Esophagus squamous epithelium (tissue), 5 donors: ENCODE results near the gene INSR. TPM values are rescaled to one million over a fixed set of nuclear protein-coding genes. Genes with fewer than 3 reads are reported as not detected.
A peak's percentile ranks its signal among the peaks of the same experiment; 100 is the strongest.

Experiments
- DNase-seq: peaks from one replicate; lab custom pipeline; 2025; lab: John Stamatoyannopoulos, UW
- H3K27ac ChIP-seq, 4 donors: fragments of 200-600 bp; sonication (generic); one replicate each; pipeline ENCODE4 v1.5.1; 2016 to 2019; ENCODE audit warnings: mild to moderate bottlenecking in 1 of 4
- H3K27me3 ChIP-seq, 4 donors: fragments of 200-600 bp; sonication (generic); 1 replicate in 3 of 4; 2 replicates in 1 of 4; pipeline versions ENCODE4 v1.5.1 to v1.6.0; 2017 to 2021; ENCODE audit warnings: antibody characterized with exemption in 1 of 4
- H3K36me3 ChIP-seq, 3 donors: fragments of 200-600 bp; sonication (generic); one replicate each; pipeline ENCODE4 v1.5.1; 2016 to 2019
- H3K4me1 ChIP-seq, 3 donors: fragments of 200-600 bp; sonication (generic); one replicate each; pipeline ENCODE4 v1.5.1; 2017 to 2019
- H3K4me3 ChIP-seq, 4 donors: fragments of 200-600 bp; sonication (generic); 1 replicate in 3 of 4; 2 replicates in 1 of 4; pipeline ENCODE4 v1.5.1; 2016 to 2019; ENCODE audit warnings: mild to moderate bottlenecking in 2 of 4, moderate library complexity in 1 of 4
- H3K9me3 ChIP-seq, 3 donors: fragments of 200-600 bp; sonication (generic); one replicate each; pipeline ENCODE4 v1.5.1; 2016 to 2019
- POLR2A ChIP-seq, 4 donors: fragments of 450-650 bp; IDR thresholded peaks; one replicate each; pipeline ENCODE4 v1.6.1; 2017; ENCODE audit warnings: antibody characterized with exemption in 4 of 4, mild to moderate bottlenecking in 4 of 4, moderate library complexity in 3 of 4
- WGBS, 2 donors: methylation state at CpG; one replicate each; pipeline ENCODE4 v1.1.5; 2018; 5-methylcytosine and 5-hydroxymethylcytosine counted together
- intact Hi-C: fragments of 100-400 bp; cut with DNase I; formaldehyde crosslinking; loops from one replicate; pipeline ENCODE4 v1.15.0; 2022
- total RNA-seq, 4 donors: library from RNA; depleted of rRNA; stranded (reverse); fragments of >200 nt; gene quantifications; one replicate each; pipeline ENCODE4 v1.1.0, GENCODE V29; 2016
- TF ChIP-seq, protein P1 (sequence below), 6 experiments: fragments of 450-650 bp in 4 of 6; fragments of 200-600 bp in 2 of 6; sonication (generic) in 2 of 6; IDR thresholded peaks; one replicate each; pipeline ENCODE4 v1.5.1; 2016 to 2019; ENCODE audit warnings: antibody characterized with exemption in 6 of 6, mild to moderate bottlenecking in 4 of 6, moderate library complexity in 4 of 6
- donor health status: DM: yes; HTN: yes; CAD: no.

INSR gene
- total RNA-seq, 4 donors from 2014 or later: 4.9 to 33.4 (median 10.8) TPM

DNA sequence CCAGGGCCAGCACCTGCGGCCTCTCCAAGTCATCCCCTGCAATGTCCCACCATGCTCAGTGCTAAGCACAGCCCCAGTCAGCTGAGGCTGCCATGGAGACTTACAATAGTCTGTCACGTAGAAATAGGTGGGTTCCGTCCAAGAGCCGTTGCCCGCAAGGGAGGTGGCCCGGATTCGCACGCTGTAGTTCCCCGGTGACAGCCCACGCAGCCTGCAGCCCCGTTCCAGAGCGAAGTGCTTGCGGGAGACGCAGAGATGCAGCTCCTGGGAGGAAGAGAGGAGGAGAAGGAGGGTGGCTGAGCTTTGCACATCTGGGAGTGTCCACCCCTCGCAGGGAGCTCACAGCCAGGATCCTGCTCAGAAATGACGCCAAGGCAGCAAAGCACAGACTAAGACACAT lies 162.2 kb downstream of the INSR start:
- no peak overlapping the region for H3K4me3 ChIP-seq
- DNase-seq: no peak
- H3K4me1 ChIP-seq: no peaks in the 10 kb centered on the region
- TF ChIP-seq, protein P1, sequence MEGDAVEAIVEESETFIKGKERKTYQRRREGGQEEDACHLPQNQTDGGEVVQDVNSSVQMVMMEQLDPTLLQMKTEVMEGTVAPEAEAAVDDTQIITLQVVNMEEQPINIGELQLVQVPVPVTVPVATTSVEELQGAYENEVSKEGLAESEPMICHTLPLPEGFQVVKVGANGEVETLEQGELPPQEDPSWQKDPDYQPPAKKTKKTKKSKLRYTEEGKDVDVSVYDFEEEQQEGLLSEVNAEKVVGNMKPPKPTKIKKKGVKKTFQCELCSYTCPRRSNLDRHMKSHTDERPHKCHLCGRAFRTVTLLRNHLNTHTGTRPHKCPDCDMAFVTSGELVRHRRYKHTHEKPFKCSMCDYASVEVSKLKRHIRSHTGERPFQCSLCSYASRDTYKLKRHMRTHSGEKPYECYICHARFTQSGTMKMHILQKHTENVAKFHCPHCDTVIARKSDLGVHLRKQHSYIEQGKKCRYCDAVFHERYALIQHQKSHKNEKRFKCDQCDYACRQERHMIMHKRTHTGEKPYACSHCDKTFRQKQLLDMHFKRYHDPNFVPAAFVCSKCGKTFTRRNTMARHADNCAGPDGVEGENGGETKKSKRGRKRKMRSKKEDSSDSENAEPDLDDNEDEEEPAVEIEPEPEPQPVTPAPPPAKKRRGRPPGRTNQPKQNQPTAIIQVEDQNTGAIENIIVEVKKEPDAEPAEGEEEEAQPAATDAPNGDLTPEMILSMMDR (IDR thresholded peaks at IDR 0.05): no peak
- no peak for TF ChIP-seq POLR2A (IDR thresholded peaks at IDR 0.05)
- no peak overlapping the region for H3K27ac ChIP-seq
- H3K36me3 ChIP-seq: peaks cover 0 to 61% (median 5%) of the 10 kb centered on the region in 3 donors
- intact Hi-C loops: no loop called here
- no peaks in the 10 kb centered on the region for H3K9me3 ChIP-seq
- 97 to 99% methylated on average over 14 to 16 of the region's 16 CpGs for WGBS, 2 donors
- no peaks in the 10 kb centered on the region for H3K27me3 ChIP-seq

DNA sequence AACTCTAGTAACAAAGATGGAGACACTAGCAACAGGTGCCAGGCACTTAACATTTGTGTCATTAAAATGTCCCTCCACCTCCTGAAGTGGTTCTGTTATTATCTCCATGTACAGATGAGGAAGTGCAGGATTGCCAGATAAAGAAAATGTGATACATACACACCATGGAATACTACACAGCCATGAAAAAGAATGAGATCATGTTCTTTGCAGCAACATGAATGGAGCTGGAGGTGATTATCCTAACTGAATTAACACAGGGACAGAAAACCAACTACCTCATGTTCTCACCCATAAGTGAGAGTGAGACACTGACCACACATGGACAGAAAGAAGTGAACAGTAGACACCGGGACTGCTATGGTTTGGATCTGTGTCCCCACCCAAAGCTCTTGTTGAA lies 164.2 kb downstream of the INSR start:
- H3K4me1 ChIP-seq: no peaks in the 10 kb centered on the region
- intact Hi-C loops: no loop called here
- 92 to 100% methylated on average over 1 of the region's 1 CpG for WGBS, 2 donors
- TF ChIP-seq, protein P1 (IDR thresholded peaks at IDR 0.05): no peak
- no peak for TF ChIP-seq POLR2A (IDR thresholded peaks at IDR 0.05)
- no peak overlapping the region for H3K4me3 ChIP-seq
- peaks cover 0 to 20% (median 13%) of the 10 kb centered on the region in 3 donors for H3K9me3 ChIP-seq
- no peak for DNase-seq
- no peak overlapping the region for H3K27ac ChIP-seq
- peaks cover 11 to 79% (median 18%) of the 10 kb centered on the region in 3 donors for H3K36me3 ChIP-seq
- no peaks in the 10 kb centered on the region for H3K27me3 ChIP-seq

- Histone ChIP-seq H3K27ac (no peak overlapping the region), H3K4me3 (peak overlapping the region in 1 of 4 donors; percentile 15), H3K9me3 (peaks cover 0 to 20% (median 13%) of the 10 kb centered on the region in 3 donors), H3K36me3 (peaks cover 11 to 93% (median 14%) of the 10 kb centered on the region in 3 donors), H3K4me1 (no peaks in the 10 kb centered on the region), H3K27me3 (no peaks in the 10 kb centered on the region)
- no CpG with 5 or more reads among the region's 3 CpGs for WGBS, 2 donors
- TF ChIP-seq, protein P1 (IDR thresholded peaks at IDR 0.05): no peak
- no peak for TF ChIP-seq POLR2A (IDR thresholded peaks at IDR 0.05)
- intact Hi-C loops: no loop called here
- DNase-seq: no peak
These were observed 168.1 kb downstream of the INSR start for GRCh38 chr19:7126132-7126531.

DNA sequence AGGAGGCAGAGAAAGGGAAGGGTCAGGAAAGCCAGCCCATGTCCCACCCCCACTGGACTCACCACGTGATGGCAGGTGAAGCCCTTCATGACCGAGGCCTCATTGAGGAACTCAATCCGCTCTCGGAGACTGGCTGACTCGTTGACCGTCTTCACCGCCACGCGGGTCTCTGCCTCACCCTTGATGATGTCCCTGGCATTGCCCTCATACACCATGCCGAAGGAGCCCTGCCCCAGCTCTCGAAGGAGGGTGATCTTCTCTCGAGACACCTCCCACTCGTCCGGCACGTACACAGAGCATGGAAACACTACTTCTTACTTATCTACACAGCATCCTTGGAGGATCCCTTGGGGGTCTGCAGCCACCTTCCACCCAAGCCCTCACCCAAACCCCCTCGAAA lies 169.0 kb downstream of the INSR start:
- H3K4me1 ChIP-seq: no peaks in the 10 kb centered on the region
- intact Hi-C loops: no loop called here
- no peaks in the 10 kb centered on the region for H3K27me3 ChIP-seq
- 95% methylated on average over 14 to 16 of the region's 16 CpGs for WGBS, 2 donors
- peaks cover 11 to 93% (median 14%) of the 10 kb centered on the region in 3 donors for H3K36me3 ChIP-seq
- no peak for TF ChIP-seq POLR2A (IDR thresholded peaks at IDR 0.05)
- TF ChIP-seq, protein P1 (IDR thresholded peaks at IDR 0.05): no peak
- no peak for DNase-seq
- peaks cover 0 to 20% (median 13%) of the 10 kb centered on the region in 3 donors for H3K9me3 ChIP-seq
- H3K4me3 ChIP-seq: no peak overlapping the region
- H3K27ac ChIP-seq: no peak overlapping the region

DNA sequence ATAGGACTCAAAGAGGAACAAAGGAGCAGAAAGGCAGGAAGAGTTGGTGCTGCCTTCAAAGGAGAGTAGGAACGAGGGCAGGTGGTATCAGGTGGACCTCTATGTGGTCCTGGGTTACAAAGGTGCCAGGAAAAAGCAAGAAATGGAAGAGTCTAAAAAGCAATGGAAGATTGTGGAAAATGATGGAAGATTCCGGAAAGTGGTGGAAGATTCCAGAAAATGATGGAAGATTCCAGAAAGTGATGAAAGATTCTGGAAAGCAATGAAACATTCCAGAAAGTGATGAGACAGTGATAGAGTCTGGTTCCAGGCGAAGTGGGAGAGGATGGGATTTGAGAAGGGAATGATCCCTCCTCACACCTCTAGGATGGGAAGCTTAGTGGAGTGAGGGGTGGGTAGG lies 169.4 kb downstream of the INSR start:
- H3K4me3 ChIP-seq: no peak overlapping the region
- H3K27ac ChIP-seq: no peak overlapping the region
- H3K36me3 ChIP-seq: peaks cover 11 to 93% (median 14%) of the 10 kb centered on the region in 3 donors
- no peak for TF ChIP-seq POLR2A (IDR thresholded peaks at IDR 0.05)
- TF ChIP-seq, protein P1 (IDR thresholded peaks at IDR 0.05): no peak
- intact Hi-C loops: no loop called here
- H3K4me1 ChIP-seq: no peaks in the 10 kb centered on the region
- H3K27me3 ChIP-seq: no peaks in the 10 kb centered on the region
- peaks cover 0 to 20% (median 13%) of the 10 kb centered on the region in 3 donors for H3K9me3 ChIP-seq
- DNase-seq: no peak
- WGBS, 2 donors: 58 to 59% methylated on average over 3 of the region's 3 CpGs
